ENCODE results near the gene SETD4. TPM values are rescaled to one million over a fixed set of nuclear protein-coding genes. Genes with fewer than 3 reads are reported as not detected.
"Not testable (repeated sequence)": the region's sequence is repeated elsewhere in the genome, so short reads cannot be mapped to it uniquely, and the experiment has no call there.

Gene SETD4
- 15.1 and 16.1 TPM in 2 replicates for total RNA-seq

GRCh38 chr21:36060159-36060921 lies at the start of gene SETD4:
SETD4 (minus strand) TSS chr21:36060526; CDS start chr21:36058888, 1,638 bp downstream.
- DNase-seq (ENCODE audit: low read depth): peak; percentile 91
- no peak for TF ChIP-seq CTCF (IDR thresholded peaks at IDR 0.05; ENCODE audit: insufficient read depth, low read depth, low read length)
- peak within 1 kb of the TSS; percentile 71 for H3K4me3 ChIP-seq (ENCODE audit: low read depth, low read length)

- H3K4me3 ChIP-seq (ENCODE audit: low read depth, low read length): no peak overlapping the region
- no peak for DNase-seq (ENCODE audit: low read depth)
- no peak for TF ChIP-seq CTCF (IDR thresholded peaks at IDR 0.05; ENCODE audit: insufficient read depth, low read depth, low read length)
Measured at GRCh38 chr21:36109868-36110267, 49.5 kb upstream of the SETD4 start.

- no peak for DNase-seq (ENCODE audit: low read depth)
- no peak for TF ChIP-seq CTCF (IDR thresholded peaks at IDR 0.05; ENCODE audit: insufficient read depth, low read depth, low read length)
- H3K4me3 ChIP-seq (ENCODE audit: low read depth, low read length): peak overlapping the region; percentile 30
Measured at GRCh38 chr21:36105327-36105842, 45.1 kb upstream of the SETD4 start.

GRCh38 chr21:36104317-36105300 lies 44.3 kb upstream of the SETD4 start:
- peak; percentile 44 for DNase-seq (ENCODE audit: low read depth)
- peak; percentile 60 for TF ChIP-seq CTCF (IDR thresholded peaks at IDR 0.05; ENCODE audit: insufficient read depth, low read depth, low read length)
- H3K4me3 ChIP-seq (ENCODE audit: low read depth, low read length): peak overlapping the region; percentile 30

GRCh38 chr21:36103434-36103833 lies 43.1 kb upstream of the SETD4 start:
- no peak for DNase-seq (ENCODE audit: low read depth)
- no peak overlapping the region for H3K4me3 ChIP-seq (ENCODE audit: low read depth, low read length)
- TF ChIP-seq CTCF (IDR thresholded peaks at IDR 0.05; ENCODE audit: insufficient read depth, low read depth, low read length): no peak

- H3K4me3 ChIP-seq (ENCODE audit: low read depth, low read length): no peak overlapping the region
- no peak for TF ChIP-seq CTCF (IDR thresholded peaks at IDR 0.05; ENCODE audit: insufficient read depth, low read depth, low read length)
- no peak for DNase-seq (ENCODE audit: low read depth)
Measured at GRCh38 chr21:36100971-36101641, 40.8 kb upstream of the SETD4 start.

- DNase-seq (ENCODE audit: low read depth); H3K4me3 ChIP-seq (ENCODE audit: low read depth, low read length): not testable (repeated sequence)
Measured at GRCh38 chr21:36099695-36100211, 39.4 kb upstream of the SETD4 start.

Data from fibroblast of villous mesenchyme (primary cell).